ENCODE results near the gene CDH12. TPM values are rescaled to one million over a fixed set of nuclear protein-coding genes. Genes with fewer than 3 reads are reported as not detected.
"Not testable (repeated sequence)": the region's sequence is repeated elsewhere in the genome, so short reads cannot be mapped to it uniquely, and the experiment has no call there.

The CDH12 gene
- total RNA-seq, 1 experiment from 2014 or later: not detected

DNA sequence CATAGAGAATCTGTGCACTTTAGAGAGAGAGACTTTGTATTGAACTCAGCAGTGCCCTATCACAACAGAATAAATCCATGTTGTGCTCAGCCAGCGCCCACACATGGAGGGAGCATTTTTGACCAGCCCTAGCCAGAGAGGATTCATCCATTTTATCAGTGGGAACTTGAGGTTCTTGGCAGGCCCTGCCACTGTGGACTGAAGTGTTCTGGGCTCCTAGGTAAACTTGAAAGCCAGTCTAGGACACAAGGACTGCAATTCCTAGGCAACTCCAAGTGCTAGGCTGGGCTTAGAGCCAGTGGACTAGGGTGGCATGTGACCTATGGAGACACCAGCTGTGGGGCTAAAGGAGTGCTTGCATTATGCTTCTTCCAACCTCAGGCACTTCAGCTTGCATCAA is 523.5 kb downstream of the CDH12 start:
- DNase-seq (ENCODE audit: extremely low read depth, low read depth): no peak

DNA sequence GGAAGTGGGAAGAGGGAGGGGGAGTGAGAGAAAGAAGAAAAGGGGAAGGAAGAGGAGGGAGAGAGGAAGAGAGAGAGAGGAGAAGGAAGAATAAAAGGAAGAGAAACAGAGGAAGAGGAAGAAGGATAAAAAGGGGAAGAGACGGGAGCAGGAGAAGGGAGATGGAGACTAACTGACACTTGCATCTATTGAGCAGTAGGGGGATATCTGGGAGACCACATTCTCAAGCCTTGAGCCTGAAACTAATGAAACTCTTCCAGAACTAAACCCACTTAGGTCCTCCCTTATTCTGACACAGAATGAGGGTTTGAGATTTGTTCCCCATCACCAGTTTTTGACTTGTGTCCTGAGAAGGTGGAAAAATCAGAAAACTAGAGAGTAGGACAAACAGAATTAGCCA is 533.3 kb downstream of the CDH12 start:
- DNase-seq (ENCODE audit: extremely low read depth, low read depth): no peak

DNA sequence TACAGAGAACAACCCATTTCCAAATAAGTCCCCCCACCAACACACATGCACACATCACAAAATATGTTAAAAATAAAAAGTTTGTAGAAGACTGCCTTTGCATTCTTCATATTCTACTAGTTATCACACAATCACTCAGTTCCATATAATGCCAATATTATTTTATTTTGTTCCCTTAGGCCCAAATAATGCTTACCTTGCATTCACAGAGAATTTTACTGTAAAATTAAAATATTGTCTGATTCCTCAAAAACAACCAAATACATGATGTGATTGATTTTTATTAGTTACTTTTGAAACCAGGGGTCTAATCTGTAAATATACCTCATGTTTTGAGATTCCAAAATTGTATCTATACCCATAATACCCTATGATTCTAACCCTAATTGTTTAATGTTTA is 536.9 kb downstream of the CDH12 start:
- DNase-seq (ENCODE audit: extremely low read depth, low read depth): no peak

DNA sequence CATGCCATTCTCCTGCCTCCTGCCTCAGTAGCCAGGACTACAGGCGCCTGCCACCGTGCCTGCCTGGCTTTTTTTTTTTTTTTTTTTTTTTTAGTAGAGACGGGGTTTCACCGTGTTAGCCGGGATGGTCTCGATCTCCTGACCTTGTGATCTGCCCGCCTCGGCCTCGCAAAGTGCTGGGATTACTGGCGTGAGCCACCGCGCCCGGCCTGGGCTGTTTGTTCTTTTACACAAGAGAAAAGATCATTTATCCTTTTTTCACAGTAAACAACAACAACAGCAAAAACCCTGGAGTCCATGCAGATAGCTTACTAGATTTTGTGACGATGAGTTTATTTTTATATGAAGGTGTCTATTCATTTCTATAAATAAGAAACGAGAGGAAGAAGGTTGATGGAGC is 538.1 kb downstream of the CDH12 start:
- not testable (repeated sequence) for DNase-seq (ENCODE audit: extremely low read depth, low read depth)

DNA sequence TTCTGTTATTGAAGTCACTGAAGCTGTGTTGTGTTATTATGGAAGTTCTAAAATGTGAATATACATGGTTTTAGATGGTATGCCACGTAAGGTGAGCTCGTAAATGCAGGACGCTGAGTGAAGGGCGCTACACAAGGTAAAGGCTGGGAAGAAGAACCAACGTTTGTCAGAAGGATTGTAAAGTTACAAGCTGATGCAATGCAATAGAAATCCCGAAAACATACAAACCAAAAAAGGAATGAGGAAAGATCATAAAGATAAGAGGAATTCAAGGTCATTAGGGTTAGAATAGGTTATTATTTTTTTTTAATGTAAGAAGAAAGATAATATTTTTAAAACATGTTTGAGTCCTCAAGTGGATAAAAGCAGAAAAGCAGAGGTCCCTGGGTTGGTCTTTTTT is 538.6 kb downstream of the CDH12 start:
- no peak for DNase-seq (ENCODE audit: extremely low read depth, low read depth)

DNA sequence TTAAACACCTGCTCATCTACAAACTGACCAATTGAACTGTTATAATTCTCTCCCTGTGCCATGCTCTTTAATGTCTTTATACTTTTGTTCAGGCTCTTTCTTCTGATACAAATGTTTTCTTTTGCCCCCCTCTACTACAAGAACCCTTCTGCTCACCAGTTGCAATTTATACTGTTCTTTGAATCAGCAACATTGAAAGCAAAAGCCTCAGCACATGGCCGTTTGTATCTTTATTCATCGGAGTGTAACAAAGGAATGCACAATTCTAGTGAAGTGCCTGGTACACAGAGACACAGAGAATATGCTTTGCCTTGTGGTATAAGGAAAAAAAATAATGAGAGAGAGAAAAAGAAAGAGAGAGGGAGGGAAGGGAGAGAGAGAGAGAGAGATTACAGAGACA is 547.1 kb downstream of the CDH12 start:
- no peak for DNase-seq (ENCODE audit: extremely low read depth, low read depth)

DNA sequence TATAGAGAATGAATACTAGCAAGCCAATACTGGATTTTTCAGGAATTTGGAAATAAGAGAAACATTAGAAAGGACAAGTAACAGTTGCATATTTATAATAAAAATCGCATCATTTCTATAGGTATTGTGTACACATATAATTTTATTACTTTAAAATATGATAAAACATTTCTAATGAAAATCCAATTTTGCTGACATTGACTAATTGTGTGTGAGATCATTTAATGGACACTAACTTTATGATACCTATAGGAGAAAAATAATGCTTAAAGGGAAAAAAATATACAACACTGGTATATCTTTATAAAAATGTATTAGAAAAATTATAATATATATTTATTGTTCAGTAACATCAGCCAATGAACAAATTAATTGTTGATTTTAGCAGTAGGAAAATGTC is 557.3 kb downstream of the CDH12 start:
- DNase-seq (ENCODE audit: extremely low read depth, low read depth): no peak

DNA sequence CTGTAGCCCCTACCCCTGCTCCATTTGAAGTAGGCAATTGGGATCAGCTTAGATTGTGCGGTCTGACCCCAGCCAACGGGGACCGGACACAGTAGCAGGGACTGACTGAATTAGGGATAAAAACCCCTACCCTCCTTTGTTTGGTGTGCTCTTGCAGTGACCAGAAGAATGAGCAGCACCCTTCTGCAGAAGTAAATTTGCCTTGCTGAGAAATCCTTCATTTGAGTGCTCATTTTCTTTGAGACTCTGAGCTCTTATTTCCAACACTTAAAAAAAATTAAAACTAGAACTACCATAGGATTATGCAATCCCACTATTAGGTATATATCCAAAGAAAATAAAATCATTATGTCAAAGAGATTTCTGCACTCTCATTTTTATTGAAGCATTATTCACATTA is 560.0 kb downstream of the CDH12 start:
- no peak for DNase-seq (ENCODE audit: extremely low read depth, low read depth)

DNA sequence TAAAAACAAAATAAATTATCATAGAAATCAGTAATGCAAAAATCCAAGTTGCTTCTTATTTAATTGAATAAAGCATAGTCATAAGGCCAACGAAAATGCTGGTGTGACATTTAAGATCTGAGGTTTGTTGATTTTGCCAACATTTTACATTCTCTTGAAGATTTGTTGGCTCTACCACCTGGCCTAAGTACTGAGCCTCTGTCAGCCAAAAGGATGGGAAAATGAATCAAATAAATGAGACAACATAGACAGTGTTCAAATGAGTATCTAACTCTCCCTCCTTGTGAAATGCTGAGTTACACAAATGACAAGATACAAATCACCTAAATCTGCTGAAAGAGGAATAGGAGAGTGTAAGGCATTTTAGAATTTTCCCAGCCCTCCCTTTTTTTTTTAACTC is 575.0 kb downstream of the CDH12 start:
- no peak for DNase-seq (ENCODE audit: extremely low read depth, low read depth)

DNA sequence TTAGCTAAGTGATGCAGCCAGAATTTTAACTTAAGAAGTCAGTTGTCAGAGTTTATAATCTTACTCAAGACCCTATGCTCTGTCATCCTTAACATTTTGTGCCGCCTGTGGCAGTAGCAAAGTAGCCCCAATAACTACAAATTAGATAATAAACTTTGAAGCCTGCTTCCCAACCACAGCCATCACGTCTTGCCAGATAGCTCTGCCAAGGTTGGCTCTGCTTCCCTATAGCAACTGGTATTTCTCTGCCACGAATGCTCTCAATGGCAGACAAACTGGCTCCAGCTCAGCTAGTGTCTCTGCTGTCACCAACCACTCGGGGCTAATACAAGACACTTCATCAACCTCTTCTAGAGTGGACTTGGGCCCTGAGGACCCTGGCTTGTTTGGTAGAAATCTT is 576.1 kb downstream of the CDH12 start:
- DNase-seq (ENCODE audit: extremely low read depth, low read depth): no peak

DNA sequence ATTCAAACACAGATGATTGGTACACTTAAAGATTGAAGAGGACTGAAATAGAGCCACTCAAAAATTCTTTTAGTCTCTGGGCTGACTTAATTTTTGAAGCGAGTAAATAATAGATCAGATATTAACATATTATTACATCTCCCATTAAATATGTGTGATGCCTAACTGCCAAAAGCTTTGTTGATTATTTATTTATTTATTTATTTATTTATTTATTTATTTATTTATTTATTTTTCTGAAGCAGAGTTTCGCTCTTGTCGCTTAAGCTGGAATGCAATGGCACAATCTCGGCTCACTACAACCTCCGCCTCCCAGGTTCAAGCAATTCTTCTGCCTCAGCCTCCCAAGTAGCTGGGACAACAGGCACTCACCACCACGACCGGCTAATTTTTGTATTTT is 587.3 kb downstream of the CDH12 start:
- not testable (repeated sequence) for DNase-seq (ENCODE audit: extremely low read depth, low read depth)

DNA sequence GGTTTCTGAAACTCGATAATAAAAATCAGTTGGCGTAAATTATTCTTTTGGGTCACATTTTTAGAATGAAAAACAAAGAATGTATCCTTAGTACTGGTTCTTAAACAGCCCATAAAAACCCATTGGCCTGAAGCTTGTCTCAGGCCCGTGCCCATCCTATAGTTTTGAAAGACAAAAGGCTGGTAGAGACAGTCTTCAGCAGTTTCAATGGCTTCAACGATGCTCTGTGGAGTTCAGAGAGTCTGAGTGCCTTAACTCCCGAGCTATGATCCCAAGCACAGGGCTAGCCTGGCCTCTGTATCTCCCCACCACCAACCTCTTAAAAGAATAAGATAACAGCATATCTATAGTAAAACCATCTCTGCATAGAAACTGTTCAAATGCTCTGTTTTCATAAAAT is 595.0 kb downstream of the CDH12 start:
- DNase-seq (ENCODE audit: extremely low read depth, low read depth): no peak

DNA sequence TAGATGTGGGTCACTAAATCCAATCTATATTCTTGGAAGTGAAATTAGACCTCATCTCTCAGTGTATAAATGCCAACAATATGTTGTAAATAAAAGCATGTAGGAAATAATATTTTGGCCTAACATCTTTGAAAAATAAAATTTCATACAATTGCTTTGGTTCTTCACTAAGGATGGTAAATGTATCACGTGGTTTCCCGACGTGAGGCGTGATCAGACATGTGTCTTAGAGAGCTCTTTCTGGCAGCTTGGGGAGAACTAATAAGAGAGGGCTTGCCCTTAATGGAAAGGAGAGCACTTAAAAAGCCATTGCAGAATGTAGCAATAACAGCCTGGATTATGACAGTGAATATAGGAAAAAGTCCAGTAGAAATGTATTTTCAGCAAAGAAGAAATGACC is 602.6 kb downstream of the CDH12 start:
- no peak for DNase-seq (ENCODE audit: extremely low read depth, low read depth)

DNA sequence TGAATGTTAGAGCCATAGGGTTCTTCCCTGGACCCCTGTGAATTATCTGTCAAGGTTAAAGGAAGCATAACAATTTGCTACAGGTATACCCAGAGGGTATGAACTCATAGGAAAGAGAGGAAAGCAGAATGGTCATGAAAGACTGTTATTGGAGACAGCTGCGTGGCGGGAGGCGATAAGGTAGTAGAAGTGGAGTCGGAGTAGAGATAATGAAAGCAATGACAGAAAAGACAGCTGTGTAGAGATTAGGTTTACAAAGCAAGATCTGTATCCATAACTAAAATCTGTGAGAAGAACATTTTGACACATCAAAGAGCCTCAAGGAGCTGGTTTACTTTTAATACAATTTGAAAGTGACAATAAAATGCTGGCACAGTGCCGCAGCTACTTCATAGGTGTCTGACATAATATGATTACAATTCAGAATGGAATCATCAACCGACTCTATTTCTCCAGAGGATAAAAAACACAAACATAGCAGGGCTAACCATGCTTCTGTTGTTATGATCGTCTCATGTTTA is 603.9 kb downstream of the CDH12 start:
- no peak for DNase-seq (ENCODE audit: extremely low read depth, low read depth)

DNA sequence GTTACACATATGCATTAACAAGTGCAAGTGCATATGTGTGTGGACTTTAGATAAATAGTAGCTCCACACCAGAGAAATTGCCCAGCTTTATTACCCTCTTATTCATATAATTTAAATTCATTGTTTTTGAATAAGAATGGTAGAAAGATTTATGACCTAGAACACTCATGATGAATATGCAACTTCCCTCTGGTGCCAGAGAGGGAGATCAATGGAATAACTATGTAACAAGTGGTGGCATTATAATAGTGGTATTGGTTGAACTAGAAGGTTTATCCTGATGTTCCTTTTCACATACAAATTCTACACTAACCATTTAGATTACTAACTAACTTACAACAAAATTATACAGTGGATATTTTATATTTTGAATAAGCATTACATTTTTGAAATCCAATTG is 607.4 kb downstream of the CDH12 start:
- no peak for DNase-seq (ENCODE audit: extremely low read depth, low read depth)

DNA sequence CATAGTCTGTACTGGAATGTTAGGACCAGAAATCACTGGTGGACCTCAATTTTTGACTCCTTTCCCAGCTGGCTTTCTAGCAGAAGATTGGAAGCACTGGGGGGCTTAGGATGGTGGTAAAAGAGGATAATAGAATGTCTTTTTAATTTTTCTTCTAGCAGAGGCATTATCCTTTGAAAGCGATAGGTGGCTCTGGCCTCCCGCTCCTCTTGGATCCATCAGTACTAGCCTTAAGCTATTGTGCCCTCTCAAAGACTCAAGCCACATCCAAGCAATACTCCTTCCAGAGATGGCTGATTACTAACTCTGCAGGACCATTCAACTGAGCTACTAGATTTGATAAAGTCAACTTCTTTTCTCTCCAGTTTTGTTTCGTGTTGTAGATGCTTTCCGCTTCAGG is 610.6 kb downstream of the CDH12 start:
- DNase-seq (ENCODE audit: extremely low read depth, low read depth): no peak

DNA sequence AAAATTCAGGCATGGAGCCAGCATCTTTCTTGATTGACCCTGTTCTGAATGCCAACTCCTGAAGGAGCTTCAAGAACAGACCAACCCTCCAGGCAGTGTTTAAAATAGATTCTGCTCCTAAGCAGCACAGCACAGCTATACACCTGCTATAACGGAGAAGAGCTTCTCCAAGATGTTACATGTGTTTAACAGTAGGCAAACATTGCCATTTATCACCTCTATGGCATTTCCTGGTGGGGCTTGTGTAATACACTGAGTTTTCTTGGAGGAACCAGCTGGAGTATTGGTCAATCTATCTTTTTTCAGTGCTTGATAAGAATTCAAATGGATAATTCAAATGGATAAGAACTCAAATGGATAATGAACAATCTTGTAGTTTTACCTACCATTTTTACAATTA is 615.1 kb downstream of the CDH12 start:
- DNase-seq (ENCODE audit: extremely low read depth, low read depth): no peak

DNA sequence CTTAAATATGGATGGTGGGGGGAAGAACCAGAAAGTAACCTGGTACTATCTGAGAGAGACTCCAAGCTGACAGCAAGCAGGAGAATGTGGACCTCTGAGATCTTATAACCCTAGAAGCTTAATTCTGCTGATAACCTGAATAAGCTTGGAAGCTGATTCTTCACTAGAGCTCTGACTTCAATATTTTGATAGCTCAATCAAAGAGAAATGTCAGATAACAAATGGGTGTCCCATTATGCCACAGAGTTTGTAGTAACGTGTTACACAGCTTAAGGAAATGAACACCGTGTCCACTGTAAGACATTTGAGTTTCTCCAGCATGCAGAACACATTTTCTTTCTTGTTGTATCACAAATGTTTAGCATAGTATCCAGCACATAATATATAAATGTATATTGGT is 626.7 kb downstream of the CDH12 start:
- DNase-seq (ENCODE audit: extremely low read depth, low read depth): no peak

DNA sequence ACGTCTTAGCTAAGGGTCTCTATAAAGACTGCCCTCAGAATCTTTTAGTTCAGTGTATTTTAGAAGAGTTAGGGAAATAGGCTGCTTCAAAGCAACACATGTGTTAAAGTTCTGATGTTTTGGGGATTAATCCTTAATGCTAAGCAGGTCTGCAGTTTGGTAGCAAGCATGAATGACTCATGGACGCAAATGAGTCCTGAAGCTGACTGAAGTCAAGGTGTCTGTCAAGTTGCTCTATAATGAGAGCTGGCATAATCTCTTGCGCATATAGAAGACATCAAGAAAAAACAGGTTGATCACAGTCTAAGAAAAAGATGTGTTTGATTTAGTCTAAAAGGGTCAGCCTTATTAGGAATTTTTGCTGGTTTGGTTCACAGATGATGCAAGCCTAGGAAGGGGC is 630.1 kb downstream of the CDH12 start:
- DNase-seq (ENCODE audit: extremely low read depth, low read depth): no peak

DNA sequence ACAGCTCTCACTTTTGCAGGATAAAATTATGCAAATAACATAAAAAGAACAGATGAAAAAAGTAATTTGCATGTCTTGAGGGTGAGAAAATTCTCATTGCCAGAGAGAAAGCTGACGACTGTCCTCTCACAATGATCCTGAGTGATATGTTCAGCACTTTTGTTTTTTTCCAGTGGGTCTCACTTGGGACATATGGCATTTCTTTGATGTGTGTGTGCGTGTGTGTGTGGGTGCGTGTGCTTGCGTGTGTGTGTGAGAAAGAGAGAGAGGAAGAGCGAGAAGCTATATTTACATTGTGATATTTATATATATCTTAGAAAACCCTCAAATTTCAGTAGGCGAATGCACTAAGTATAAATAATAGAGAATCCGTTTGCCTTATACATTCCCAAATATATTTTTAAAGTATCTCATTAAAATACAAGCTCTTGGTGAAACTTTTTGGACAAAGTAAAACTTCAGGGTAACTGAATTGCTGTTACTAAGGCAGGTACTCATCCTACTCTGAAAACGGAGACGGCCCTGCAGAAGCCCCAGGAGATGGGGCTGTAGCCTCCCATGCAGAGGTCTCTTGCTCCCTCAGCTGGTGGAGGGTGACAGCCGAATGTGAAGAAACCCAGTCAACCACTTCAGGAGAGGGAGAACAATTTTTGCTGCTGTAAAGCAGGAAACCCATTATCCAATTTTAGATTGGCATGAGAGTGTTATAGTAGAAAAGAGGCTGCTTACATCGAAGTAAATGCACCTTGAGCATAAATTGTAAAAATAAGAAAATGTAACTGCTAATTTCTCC is 639.2 kb downstream of the CDH12 start:
- DNase-seq (ENCODE audit: extremely low read depth, low read depth): peak; percentile 14

DNA sequence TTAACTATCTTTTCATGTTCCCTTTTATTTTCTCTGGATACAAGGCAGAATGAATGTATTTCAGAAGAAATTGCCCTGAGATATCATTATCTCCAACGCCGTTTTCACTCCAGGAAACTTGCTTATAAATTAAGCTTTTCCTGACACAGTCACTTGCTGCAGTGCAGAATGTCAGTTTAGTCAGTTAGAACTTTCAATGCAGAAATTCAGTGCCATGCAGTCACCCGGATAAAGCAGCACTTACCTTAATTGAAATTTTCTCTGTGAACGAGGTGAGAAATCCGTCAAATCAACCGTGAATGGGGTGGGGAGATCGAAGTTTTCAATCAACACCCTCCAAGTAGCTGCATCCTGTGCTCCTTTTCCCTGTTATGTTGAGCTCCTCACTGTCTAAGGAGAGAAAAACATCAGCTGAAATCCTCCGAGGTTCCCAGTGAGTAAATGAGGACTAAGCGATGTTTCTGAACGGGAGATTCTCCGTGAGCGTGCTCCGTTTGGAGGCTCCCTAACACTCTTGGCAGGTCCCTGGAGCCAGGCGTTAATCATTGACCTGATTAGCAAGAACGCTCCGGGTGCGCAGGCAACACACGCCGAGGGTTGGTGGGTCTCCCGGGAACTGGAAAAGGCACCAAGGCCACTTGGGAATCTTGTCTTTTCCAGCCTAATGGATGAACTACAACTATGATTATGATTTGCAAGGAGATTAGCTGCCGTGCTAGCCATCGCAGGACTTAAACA is 640.7 kb downstream of the CDH12 start:
- not testable (repeated sequence) for DNase-seq (ENCODE audit: extremely low read depth, low read depth)

DNA sequence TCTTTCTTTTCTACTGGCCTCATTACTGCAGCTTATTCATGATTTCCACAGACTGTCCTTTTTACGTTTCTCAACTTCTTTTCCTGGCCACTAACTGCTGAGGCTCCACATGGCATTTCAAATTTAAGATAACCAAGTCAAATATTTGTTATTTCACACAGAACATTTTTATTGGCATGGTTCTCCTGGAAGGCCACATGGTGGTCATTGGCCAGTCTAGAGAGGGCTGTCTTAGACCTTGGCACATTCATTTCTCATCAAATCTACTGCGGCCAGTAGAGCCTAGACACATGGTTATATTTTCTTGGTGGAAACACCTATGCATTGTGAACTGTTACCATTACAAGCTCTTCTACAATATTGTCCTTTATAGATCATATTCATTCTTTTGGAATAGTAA is 644.7 kb downstream of the CDH12 start:
- not testable (repeated sequence) for DNase-seq (ENCODE audit: extremely low read depth, low read depth)

Measured in NCI-H460 (cell line).